GM04503 (cell line): Measurements from ENCODE around the gene TMPRSS2.

ENCODE experiments used
- DNase-seq: peaks from one replicate; pipeline ENCODE4 v3.0.0-alpha.2; 2012; ENCODE audit warnings: low read depth

Gene TMPRSS2

GRCh38 chr21:41509733-41510132 lies 1.8 kb upstream of the TMPRSS2 start:
- DNase-seq: no peak

GRCh38 chr21:41509145-41509496 lies 1.2 kb upstream of the TMPRSS2 start:
- no peak for DNase-seq

- DNase-seq: no peak
Measured at GRCh38 chr21:41508415-41509144, 622 bp upstream of the TMPRSS2 start.

- DNase-seq: no peak
Measured at GRCh38 chr21:41506611-41507520, 1.1 kb downstream of the TMPRSS2 start.

- DNase-seq: no peak
Measured at GRCh38 chr21:41506005-41506594, 1.9 kb downstream of the TMPRSS2 start.

- DNase-seq: no peak
Measured at GRCh38 chr21:41504030-41504429, 3.9 kb downstream of the TMPRSS2 start.

- DNase-seq: no peak
Measured at GRCh38 chr21:41503331-41503730, 4.6 kb downstream of the TMPRSS2 start.

- DNase-seq: no peak
Measured at GRCh38 chr21:41501919-41502318, 6.0 kb downstream of the TMPRSS2 start.

- no peak for DNase-seq
Measured at GRCh38 chr21:41500931-41501381, 7.0 kb downstream of the TMPRSS2 start.

- DNase-seq: no peak
Measured at GRCh38 chr21:41500363-41500762, 7.6 kb downstream of the TMPRSS2 start.

- DNase-seq: no peak
Measured at GRCh38 chr21:41499920-41500319, 8.0 kb downstream of the TMPRSS2 start.

- no peak for DNase-seq
Measured at GRCh38 chr21:41497788-41498187, 10.2 kb downstream of the TMPRSS2 start.

GRCh38 chr21:41497008-41497407 lies 10.9 kb downstream of the TMPRSS2 start:
- no peak for DNase-seq

- no peak for DNase-seq
Measured at GRCh38 chr21:41494242-41494641, 13.7 kb downstream of the TMPRSS2 start.

GRCh38 chr21:41491412-41491811 lies 16.5 kb downstream of the TMPRSS2 start:
- no peak for DNase-seq

- no peak for DNase-seq
Measured at GRCh38 chr21:41490330-41490729, 17.6 kb downstream of the TMPRSS2 start.

GRCh38 chr21:41489329-41489728 lies 18.6 kb downstream of the TMPRSS2 start:
- no peak for DNase-seq

GRCh38 chr21:41488080-41488479 lies 19.9 kb downstream of the TMPRSS2 start:
- DNase-seq: no peak

- no peak for DNase-seq
Measured at GRCh38 chr21:41487082-41487481, 20.9 kb downstream of the TMPRSS2 start.

- DNase-seq: no peak
Measured at GRCh38 chr21:41483973-41484372, 24.0 kb downstream of the TMPRSS2 start.

- DNase-seq: no peak
Measured at GRCh38 chr21:41483415-41483814, 24.5 kb downstream of the TMPRSS2 start.

GRCh38 chr21:41482980-41483379 lies 25.0 kb downstream of the TMPRSS2 start:
- no peak for DNase-seq

GRCh38 chr21:41482301-41482700 lies 25.7 kb downstream of the TMPRSS2 start:
- no peak for DNase-seq
